HG02852 (cell line): Measurements from ENCODE around the gene RNF175.

Source experiments
- ATAC-seq: cut with Tn5 transposase; IDR thresholded peaks from one replicate; pipeline ENCODE4 v1.9.1; 2021; ENCODE audit warnings: mild to moderate bottlenecking, moderate library complexity; ENCODE audit not compliant: unreplicated experiment

The RNF175 gene

GRCh38 chr4:153750197-153750817 lies 9.5 kb downstream of the RNF175 start:
- peak; percentile 85 for ATAC-seq

DNA sequence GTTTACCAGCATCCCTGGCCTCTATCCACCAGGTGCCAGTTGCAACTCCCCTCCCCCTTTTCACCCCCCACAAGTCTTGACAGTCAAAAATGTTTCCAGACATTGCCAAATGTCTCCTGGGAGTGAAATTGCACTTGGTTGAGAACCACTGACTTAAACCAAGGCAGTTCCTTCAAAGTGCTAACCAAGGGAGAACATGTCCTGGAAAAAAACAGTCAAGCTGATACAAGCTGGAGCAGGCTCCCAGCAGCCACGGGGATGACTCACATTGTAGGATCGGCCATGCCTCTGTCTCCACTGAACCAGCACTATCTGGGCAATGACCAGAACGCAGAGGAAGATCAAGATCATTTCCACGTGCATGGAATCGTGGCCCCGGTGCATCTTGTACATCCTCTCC lies 11.4 kb downstream of the RNF175 start:
- ATAC-seq = no peak

- ATAC-seq = no peak
These were observed 12.3 kb downstream of the RNF175 start for GRCh38 chr4:153747406-153747955.

GRCh38 chr4:153745651-153746050 lies 14.2 kb downstream of the RNF175 start:
- no peak for ATAC-seq

DNA sequence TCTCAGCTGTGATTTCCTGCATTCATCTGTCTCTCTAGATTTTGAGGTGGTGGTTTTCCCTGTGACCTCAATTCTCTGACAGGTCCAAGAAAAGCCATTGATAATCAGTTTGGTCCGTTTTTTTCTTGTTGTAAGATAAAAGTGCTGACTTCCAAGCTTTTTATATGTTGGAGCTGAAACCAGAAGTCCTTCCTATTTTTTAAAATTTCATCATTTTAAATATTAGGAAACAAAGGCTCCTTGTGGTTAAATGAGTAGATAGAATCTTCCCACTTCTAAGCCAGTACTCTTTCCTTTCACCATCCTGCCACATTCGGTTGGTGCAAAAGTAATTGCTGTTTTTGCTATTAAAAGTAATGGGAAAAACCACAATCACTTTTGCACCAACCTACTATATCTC lies 18.3 kb downstream of the RNF175 start:
- ATAC-seq = no peak

DNA sequence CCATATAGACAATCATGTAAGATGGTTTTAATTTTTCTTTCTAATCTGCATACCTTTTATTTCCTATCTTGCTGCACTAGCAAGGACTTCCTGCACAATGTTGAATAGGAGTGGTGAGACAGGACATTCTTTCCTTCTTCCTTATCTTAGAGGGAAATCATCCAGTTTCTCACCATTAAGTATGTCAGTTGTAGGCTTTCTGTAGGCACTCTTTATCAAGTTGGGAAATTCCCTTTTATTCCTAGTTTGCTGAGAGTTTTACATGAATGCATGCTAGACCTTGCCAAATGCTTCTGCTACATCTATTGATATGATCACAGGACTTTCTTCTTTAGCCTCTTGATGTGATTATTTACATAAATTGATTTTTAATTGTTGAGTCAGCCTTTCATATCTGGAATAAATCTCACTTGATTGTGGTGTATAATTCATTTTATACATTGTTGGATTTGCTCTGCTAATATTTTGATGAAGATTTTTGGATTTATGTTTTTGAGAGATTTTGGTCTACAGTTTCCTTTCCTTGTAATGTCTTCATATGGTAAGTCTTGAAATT lies 23.8 kb downstream of the RNF175 start:
- ATAC-seq = no peak

- ATAC-seq = no peak
These were observed 25.9 kb downstream of the RNF175 start for GRCh38 chr4:153733751-153734448.

GRCh38 chr4:153731239-153731638 lies 28.6 kb downstream of the RNF175 start:
- ATAC-seq = no peak

DNA sequence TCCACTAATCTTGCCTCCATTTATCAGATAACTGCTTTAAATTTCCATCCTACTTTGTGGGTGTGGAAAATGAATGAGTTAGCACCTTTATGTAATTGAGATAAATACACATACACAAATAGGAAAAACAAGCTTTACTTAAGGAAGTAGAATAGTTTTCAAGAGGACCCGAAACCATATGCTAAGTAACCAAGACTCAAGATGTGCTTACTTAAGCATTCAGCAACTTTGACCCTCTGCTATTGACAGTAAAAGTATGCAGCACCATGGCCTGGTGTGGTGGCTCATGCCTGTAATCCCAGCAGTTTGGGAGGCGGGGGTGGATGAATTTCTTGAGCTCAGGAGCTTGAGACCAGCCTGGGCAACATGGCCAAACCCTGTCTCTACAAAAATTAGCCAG lies 29.9 kb downstream of the RNF175 start:
- no peak for ATAC-seq

DNA sequence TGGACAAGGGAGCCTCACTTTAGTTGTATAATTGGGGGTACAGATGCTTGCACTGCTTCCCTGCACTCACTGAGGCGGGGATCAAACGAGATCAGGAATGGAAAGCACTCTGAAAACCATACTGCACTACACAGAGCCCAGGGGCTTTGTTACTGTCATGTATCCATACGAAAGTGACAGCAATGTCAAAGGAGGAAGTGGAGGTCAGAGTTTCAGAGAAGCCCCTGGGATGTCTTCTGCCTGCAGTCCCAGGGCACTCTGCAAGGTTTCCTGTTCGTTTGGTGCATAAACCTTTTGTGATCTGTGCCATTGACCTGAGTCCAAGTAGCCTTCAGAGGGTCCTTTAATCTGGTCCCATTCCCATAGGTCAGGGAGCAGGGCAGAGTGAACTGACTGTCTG lies 31.2 kb downstream of the RNF175 start:
- ATAC-seq = peak; percentile 57

DNA sequence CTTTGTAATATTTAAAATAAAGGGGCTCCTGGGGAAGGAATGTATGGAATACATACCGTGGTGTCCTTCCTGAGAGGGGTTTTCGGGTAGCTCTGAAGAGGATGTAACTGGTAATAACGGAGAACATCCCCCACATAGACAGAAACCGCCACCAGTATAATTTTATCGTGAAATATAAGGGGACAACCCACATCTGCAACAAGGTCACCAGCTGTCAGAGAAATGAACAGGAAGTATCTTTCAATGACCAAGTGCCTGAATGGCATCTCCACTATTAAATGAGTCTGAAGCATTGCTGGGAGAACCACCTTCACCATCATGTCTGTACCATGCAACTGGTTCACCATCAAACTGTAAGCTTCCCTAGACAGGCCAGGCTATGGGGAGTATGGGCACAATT lies 31.7 kb downstream of the RNF175 start:
- ATAC-seq = no peak

DNA sequence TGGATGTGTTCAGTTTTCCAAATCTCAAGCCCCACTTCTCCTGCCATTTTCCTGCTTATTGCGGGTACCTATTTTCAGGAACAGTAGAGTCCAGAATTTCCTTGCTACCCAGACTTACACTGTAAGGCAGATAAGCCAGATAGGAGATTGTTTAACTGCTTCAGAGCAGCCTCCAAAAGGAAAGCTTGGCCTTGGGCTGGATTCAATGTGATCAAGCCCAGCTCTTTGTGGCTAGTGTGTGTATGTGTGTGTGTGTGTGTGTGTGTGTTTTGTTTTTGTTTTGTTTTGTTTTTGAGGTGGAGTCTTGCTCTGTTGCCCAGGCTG lies 34.0 kb downstream of the RNF175 start:
- no peak for ATAC-seq

GRCh38 chr4:153725136-153725830 lies 34.5 kb downstream of the RNF175 start:
- ATAC-seq = no peak

DNA sequence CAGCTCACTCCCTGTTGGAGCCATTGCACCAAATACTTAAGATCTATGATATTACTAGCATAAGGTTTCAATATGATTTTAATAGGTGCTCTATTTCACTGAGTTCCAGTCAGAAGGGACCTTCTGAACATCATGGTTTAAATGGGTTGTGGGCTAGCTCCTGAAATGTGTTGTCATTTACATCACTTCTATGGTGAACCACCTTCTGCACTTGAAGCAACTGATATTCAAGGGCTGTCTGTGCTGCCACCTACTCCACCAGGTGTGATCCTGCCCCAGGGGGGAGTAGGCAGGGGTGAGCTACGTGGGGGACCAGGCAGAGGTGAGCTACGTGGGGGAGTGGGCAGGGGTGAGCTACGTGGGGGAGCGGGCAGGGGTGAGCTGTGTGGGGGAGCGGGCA lies 35.2 kb downstream of the RNF175 start:
- no peak for ATAC-seq

DNA sequence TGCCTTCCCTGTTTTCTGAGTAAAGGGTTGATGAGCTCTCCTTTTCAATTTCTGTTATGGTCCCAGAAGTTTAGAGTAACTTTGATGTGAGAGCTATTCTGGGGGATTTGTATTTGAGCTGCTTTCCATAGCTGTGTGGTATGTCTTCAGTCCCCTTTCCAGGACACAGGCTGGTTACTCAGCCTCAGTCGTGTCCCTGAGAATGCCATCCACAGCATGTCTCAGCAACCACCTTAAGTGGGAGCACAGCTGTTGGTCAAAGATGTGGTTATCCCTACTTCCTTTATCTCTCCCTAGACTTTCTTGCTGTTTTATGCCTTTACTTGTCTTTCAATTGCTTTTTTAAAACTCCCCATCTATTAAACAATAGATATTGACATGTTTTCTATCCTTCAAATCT lies 37.8 kb downstream of the RNF175 start:
- no peak for ATAC-seq

DNA sequence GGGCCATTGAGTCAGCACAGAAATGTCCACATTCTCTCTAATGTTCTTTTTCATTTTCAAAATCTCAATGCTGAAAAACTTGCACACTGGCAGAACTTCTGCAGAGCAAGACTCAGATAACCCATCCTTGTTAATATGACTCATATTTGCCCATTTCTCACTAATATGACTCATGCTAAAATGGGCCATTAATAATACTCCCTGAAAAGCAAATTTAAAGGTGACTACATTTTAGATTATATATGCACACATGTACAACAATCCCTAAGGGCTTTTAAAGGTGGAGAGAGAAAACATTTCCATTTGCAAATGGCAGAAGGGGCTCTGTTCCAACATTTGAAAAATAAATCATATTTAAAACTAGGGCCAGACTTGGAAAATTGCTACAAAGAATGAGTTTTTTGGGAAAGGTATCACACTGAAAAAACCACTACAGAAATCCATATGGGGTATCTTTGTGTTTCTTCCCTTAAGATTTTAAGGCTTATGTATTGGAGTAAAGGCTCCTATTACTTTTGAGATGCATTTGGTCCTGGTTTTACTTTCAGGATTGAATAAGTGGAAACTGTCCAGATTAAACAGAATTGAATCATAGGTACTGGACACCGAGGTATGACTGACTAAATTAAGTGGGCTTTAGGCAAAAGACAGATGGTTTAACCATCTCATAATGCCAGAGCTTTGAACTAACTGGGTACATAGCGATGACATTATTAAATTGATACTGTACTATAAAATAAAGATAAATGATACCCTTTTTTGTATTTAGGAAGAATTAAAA lies 45.8 kb downstream of the RNF175 start:
- no peak for ATAC-seq

- no peak for ATAC-seq
These were observed 49.1 kb downstream of the RNF175 start for GRCh38 chr4:153710681-153711080.

- peak; percentile 23 for ATAC-seq
These were observed 53.3 kb downstream of the RNF175 start for GRCh38 chr4:153706519-153706918.

DNA sequence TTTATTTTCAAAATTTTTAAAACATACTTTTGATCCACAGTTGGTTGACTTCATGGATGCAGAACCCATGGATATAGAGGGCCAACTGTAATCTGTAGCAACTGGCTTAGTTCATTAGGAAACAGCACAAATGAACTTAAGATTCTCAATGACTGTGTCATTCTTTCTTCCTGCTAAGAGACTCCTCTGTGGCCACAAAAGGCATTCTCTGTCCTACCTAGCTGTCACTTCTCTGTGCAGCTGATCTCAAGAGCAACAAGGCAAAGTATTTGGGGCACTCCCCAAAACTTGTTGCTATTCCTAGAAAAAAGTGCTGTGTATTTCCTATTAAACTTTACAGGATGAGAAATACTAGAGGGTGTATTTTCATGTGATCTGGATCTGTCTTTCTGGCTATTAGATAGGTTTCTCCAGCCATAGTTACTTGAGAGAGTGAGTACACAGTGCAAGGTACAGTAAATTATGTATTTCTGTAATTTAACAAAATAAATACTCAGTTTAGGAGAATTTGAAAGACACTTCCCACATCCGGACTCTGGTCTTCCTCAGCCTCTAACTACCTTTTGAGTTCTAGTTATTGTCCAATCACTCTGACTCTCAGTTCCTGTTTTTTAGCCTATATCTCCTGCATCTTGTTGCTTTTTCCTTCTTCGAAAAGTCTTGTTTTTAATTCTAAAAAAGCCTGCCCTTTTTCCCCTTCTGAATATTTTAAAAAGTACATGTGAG lies 53.9 kb downstream of the RNF175 start:
- peak; percentile 79 for ATAC-seq

DNA sequence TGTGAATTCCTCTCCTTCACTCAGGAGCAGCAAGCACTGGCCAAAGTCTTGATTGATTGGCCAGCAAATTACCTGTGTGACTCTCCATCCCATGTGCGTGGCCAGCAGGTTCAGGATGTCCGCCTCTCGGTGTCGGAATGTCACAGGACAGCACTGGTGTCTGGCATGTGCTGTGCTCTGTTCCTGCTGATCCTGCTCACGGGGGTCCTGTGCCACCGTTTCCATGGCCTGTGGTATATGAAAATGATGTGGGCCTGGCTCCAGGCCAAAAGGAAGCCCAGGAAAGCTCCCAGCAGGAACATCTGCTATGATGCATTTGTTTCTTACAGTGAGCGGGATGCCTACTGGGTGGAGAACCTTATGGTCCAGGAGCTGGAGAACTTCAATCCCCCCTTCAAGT lies 55.3 kb downstream of the RNF175 start:
- no peak for ATAC-seq
